Naive thymus-derived CD4-positive, alpha-beta T cell (primary cell): ENCODE measurements around the gene CTSZ. TPM values are rescaled to one million over a fixed set of nuclear protein-coding genes. Genes with fewer than 3 reads are reported as not detected.

Experiments used
- ATAC-seq: fragments of 150-1000 bp; cut with Tn5 transposase; 2 replicates; pipeline ENCODE4 v1.10.0; 2021; ENCODE audit warnings: mild to moderate bottlenecking, moderate library complexity
- CTCF ChIA-PET: fragments of 350-600 bp; sonication (Branson Sonifier 250); formaldehyde crosslinking; loops from one replicate; lab custom pipeline; 2021; ENCODE audit warnings: antibody characterized with exemption; lab: Charles Lee
- POLR2A ChIA-PET: fragments of 350-600 bp; sonication (Branson Sonifier 250); formaldehyde crosslinking; loops from one replicate; lab custom pipeline; 2021; ENCODE audit warnings: antibody characterized with exemption, inconsistent platforms; lab: Charles Lee
- DNase-seq, 9 donors: peaks; one replicate each; pipeline versions ENCODE4 v3.0.0 to v3.0.0-alpha.2; 2020 to 2022; ENCODE audit warnings: mixed read lengths in 1 of 9
- H3K27ac ChIP-seq: one replicate; pipeline ENCODE4 v1.7.0; 2013; ENCODE audit warnings: mild to moderate bottlenecking, low read depth, low read length, moderate library complexity
- H3K27me3 ChIP-seq, 2 donors: one replicate each; pipeline ENCODE4 v1.7.0; 2013; ENCODE audit warnings: low read length in 2 of 2, mild to moderate bottlenecking in 2 of 2, moderate library complexity in 2 of 2; ENCODE audit not compliant: control insufficient read depth in 2 of 2, insufficient read depth in 2 of 2
- H3K36me3 ChIP-seq, 3 experiments: 1 replicate in 2 of 3; 2 replicates in 1 of 3; pipeline ENCODE4 v1.7.0; 2013; ENCODE audit warnings: low read length in 3 of 3, mild to moderate bottlenecking in 3 of 3, moderate library complexity in 1 of 3; ENCODE audit not compliant: insufficient read depth in 3 of 3, control insufficient read depth in 2 of 3
- H3K4me1 ChIP-seq, 2 donors: one replicate each; pipeline ENCODE4 v1.7.0; 2013; ENCODE audit warnings: low read length in 2 of 2, mild to moderate bottlenecking in 2 of 2, moderate library complexity in 1 of 2; ENCODE audit not compliant: control insufficient read depth in 2 of 2, insufficient read depth in 2 of 2
- H3K4me3 ChIP-seq: 2 replicates; pipeline ENCODE4 v1.7.0; 2013; ENCODE audit warnings: mild to moderate bottlenecking, low read length
- H3K9me3 ChIP-seq, 3 experiments: 1 replicate in 2 of 3; 2 replicates in 1 of 3; pipeline ENCODE4 v1.7.0; 2013; ENCODE audit warnings: low read length in 3 of 3; ENCODE audit not compliant: control insufficient read depth in 2 of 3
- H3K27ac Mint-ChIP-seq, 9 donors: one replicate each; pipeline ENCODE4 v1.8.0; 2020 to 2022; ENCODE audit warnings: mixed read lengths in 9 of 9, mild to moderate bottlenecking in 8 of 9, moderate library complexity in 5 of 9, inconsistent platforms in 2 of 9
- H3K27me3 Mint-ChIP-seq, 5 donors: one replicate each; pipeline ENCODE4 v1.8.0; 2021 to 2022; ENCODE audit warnings: mixed read lengths in 5 of 5, mild to moderate bottlenecking in 1 of 5
- H3K36me3 Mint-ChIP-seq, 5 donors: one replicate each; pipeline ENCODE4 v1.8.0; 2020 to 2022; ENCODE audit warnings: mixed read lengths in 5 of 5, mild to moderate bottlenecking in 3 of 5, inconsistent platforms in 1 of 5
- H3K4me1 Mint-ChIP-seq, 7 donors: one replicate each; pipeline ENCODE4 v1.8.0; 2020 to 2022; ENCODE audit warnings: mixed read lengths in 7 of 7, mild to moderate bottlenecking in 3 of 7, inconsistent platforms in 1 of 7
- H3K4me3 Mint-ChIP-seq, 10 donors: one replicate each; pipeline ENCODE4 v1.8.0; 2020 to 2022; ENCODE audit warnings: mild to moderate bottlenecking in 10 of 10, mixed read lengths in 10 of 10, moderate library complexity in 6 of 10, inconsistent platforms in 2 of 10
- H3K9me3 Mint-ChIP-seq, 11 donors: one replicate each; pipeline ENCODE4 v1.8.0; 2020 to 2022; ENCODE audit warnings: mixed read lengths in 11 of 11, mild to moderate bottlenecking in 4 of 11, inconsistent platforms in 1 of 11, moderate library complexity in 1 of 11
- intact Hi-C, 2 donors: fragments of 100-400 bp; cut with micrococcal nuclease; formaldehyde crosslinking; loops; one replicate each; pipeline ENCODE4 v1.15.1; 2023
- polyA plus RNA-seq, 2 donors: library from polyadenylated mRNA; unstranded; fragments of 300-500 nt; fragmentation: Illumina TruSeq; gene quantifications; one replicate each; pipeline ENCODE4 v1.2.3, GENCODE V29; 2021
- total RNA-seq, 6 experiments: library from RNA in 5 of 6; stranded (reverse) in 5 of 6; gene quantifications; 1 replicate in 5 of 6; 2 replicates in 1 of 6; pipeline ENCODE4 v1.2.3 and lab custom pipeline; 2021 to 2026

Gene CTSZ
- total and polyA plus RNA-seq, 7 experiments from 2014 or later, result 1.0 to 165 (median 29.9) TPM

- H3K4me3 Mint-ChIP-seq, result no peak overlapping the region
- peaks cover 0 to 14% (median 9%) of the 10 kb centered on the region in 7 donors for H3K4me1 Mint-ChIP-seq
- Histone ChIP-seq H3K36me3 (peaks cover 36 to 97% (median 50%) of the 10 kb centered on the region in 3 experiments), H3K4me3 (no peak overlapping the region), H3K4me1 (no peaks in the 10 kb centered on the region), H3K9me3 (no peaks in the 10 kb centered on the region), H3K27ac (no peak overlapping the region), H3K27me3 (no peaks in the 10 kb centered on the region)
- POLR2A ChIA-PET, result interaction anchor here (1.2 kb wide), 1 partner anchor 41 kb away, joined by 6 read pairs; the partner anchor contains the start of gene ATP5F1E
- peaks cover 17 to 63% (median 32%) of the 10 kb centered on the region in 5 donors for H3K36me3 Mint-ChIP-seq
- peak overlapping the region in 2 of 9 donors; percentile 50 to 76 for H3K27ac Mint-ChIP-seq
- no peaks in the 10 kb centered on the region for H3K27me3 Mint-ChIP-seq
- DNase-seq, result no peak
- ATAC-seq, result no peak
- peaks cover 0 to 1% (median 0%) of the 10 kb centered on the region in 11 donors for H3K9me3 Mint-ChIP-seq
- intact Hi-C loops, result loop anchor here in 1 of 2 donors (2.0 kb wide), 1 partner anchor 14 kb away; no protein-coding TSS in a partner anchor
- CTCF ChIA-PET, result interaction anchor here (1.0 kb wide), 1 partner anchor 40 kb away, joined by 3 read pairs; no protein-coding TSS in a partner anchor
Measured at GRCh38 chr20:58990651-58991445, 16.2 kb downstream of the CTSZ start.

GRCh38 chr20:58989196-58989595 lies 17.9 kb downstream of the CTSZ start:
- H3K4me3 ChIP-seq, result no peak overlapping the region
- ChIA-PET CTCF (no interaction called here), POLR2A (interaction anchor here (0.9 kb wide), 1 partner anchor 100 kb away, joined by 3 read pairs; no protein-coding TSS in a partner anchor)
- H3K36me3 Mint-ChIP-seq, result peaks cover 10 to 51% (median 28%) of the 10 kb centered on the region in 5 donors
- DNase-seq, result no peak
- peaks cover 10 to 26% (median 22%) of the 10 kb centered on the region in 7 donors for H3K4me1 Mint-ChIP-seq
- H3K27ac Mint-ChIP-seq, result peak overlapping the region in 3 of 9 donors; percentile 28 to 87 (median 59)
- H3K27me3 Mint-ChIP-seq, result no peaks in the 10 kb centered on the region
- H3K9me3 ChIP-seq, result no peaks in the 10 kb centered on the region
- no peak for ATAC-seq
- peaks cover 0 to 1% (median 0%) of the 10 kb centered on the region in 11 donors for H3K9me3 Mint-ChIP-seq
- intact Hi-C loops, result no loop called here
- no peak overlapping the region for H3K27ac ChIP-seq
- no peaks in the 10 kb centered on the region for H3K27me3 ChIP-seq
- peaks cover 36 to 84% (median 50%) of the 10 kb centered on the region in 3 experiments for H3K36me3 ChIP-seq
- H3K4me1 ChIP-seq, result peaks cover 0 to 7% of the 10 kb centered on the region in 2 donors
- H3K4me3 Mint-ChIP-seq, result no peak overlapping the region

- H3K27me3 ChIP-seq, result no peaks in the 10 kb centered on the region
- H3K9me3 ChIP-seq, result no peaks in the 10 kb centered on the region
- no peak overlapping the region for H3K4me3 Mint-ChIP-seq
- DNase-seq (no peak), ATAC-seq (no peak)
- no peak overlapping the region for H3K27ac ChIP-seq
- H3K9me3 Mint-ChIP-seq, result peaks cover 0 to 1% (median 0%) of the 10 kb centered on the region in 11 donors
- no peak overlapping the region for H3K4me3 ChIP-seq
- peak overlapping the region in 3 of 9 donors; percentile 28 to 87 (median 75) for H3K27ac Mint-ChIP-seq
- H3K4me1 ChIP-seq, result peaks cover 7 to 14% of the 10 kb centered on the region in 2 donors
- ChIA-PET POLR2A (interaction anchor here (1.4 kb wide), 1 partner anchor 10 kb away, joined by 4 read pairs; no protein-coding TSS in a partner anchor), CTCF (interaction anchor here (0.6 kb wide), 1 partner anchor 415 kb away, joined by 3 read pairs; no protein-coding TSS in a partner anchor)
- intact Hi-C loops, result no loop called here
- peaks cover 17 to 32% (median 29%) of the 10 kb centered on the region in 7 donors for H3K4me1 Mint-ChIP-seq
- H3K27me3 Mint-ChIP-seq, result no peaks in the 10 kb centered on the region
- H3K36me3 Mint-ChIP-seq, result peaks cover 10 to 45% (median 26%) of the 10 kb centered on the region in 5 donors
- H3K36me3 ChIP-seq, result peaks cover 31 to 78% (median 50%) of the 10 kb centered on the region in 3 experiments
Measured at GRCh38 chr20:58988565-58988882, 18.5 kb downstream of the CTSZ start.

- Histone ChIP-seq H3K27me3 (no peaks in the 10 kb centered on the region), H3K27ac (no peak overlapping the region), H3K9me3 (no peaks in the 10 kb centered on the region), H3K36me3 (peaks cover 27 to 72% (median 49%) of the 10 kb centered on the region in 3 experiments), H3K4me1 (peaks cover 11 to 15% of the 10 kb centered on the region in 2 donors), H3K4me3 (no peak overlapping the region)
- Mint-ChIP-seq H3K4me3 (no peak overlapping the region), H3K36me3 (peaks cover 10 to 45% (median 26%) of the 10 kb centered on the region in 5 donors), H3K27me3 (no peaks in the 10 kb centered on the region), H3K9me3 (peaks cover 0 to 1% (median 0%) of the 10 kb centered on the region in 11 donors), H3K4me1 (peaks cover 17 to 34% (median 32%) of the 10 kb centered on the region in 7 donors), H3K27ac (peak overlapping the region in 3 of 9 donors; percentile 21 to 72 (median 53))
- ChIA-PET POLR2A (interaction anchor here (1.4 kb wide), 1 partner anchor 10 kb away, joined by 4 read pairs; no protein-coding TSS in a partner anchor), CTCF (interaction anchor here (0.6 kb wide), 1 partner anchor 416 kb away, joined by 3 read pairs; no protein-coding TSS in a partner anchor)
- no peak for ATAC-seq
- no peak for DNase-seq
- intact Hi-C loops, result no loop called here
Measured at GRCh38 chr20:58987790-58988564, 19.1 kb downstream of the CTSZ start.

- H3K4me3 Mint-ChIP-seq, result no peak overlapping the region
- DNase-seq (no peak), ATAC-seq (no peak)
- H3K27ac Mint-ChIP-seq, result peak overlapping the region in 4 of 9 donors; percentile 52 to 75 (median 72)
- H3K4me3 ChIP-seq, result no peak overlapping the region
- H3K9me3 ChIP-seq, result no peaks in the 10 kb centered on the region
- ChIA-PET POLR2A (interaction anchor here (1.4 kb wide), 1 partner anchor 9 kb away, joined by 4 read pairs; no protein-coding TSS in a partner anchor), CTCF (no interaction called here)
- peaks cover 27 to 63% (median 40%) of the 10 kb centered on the region in 3 experiments for H3K36me3 ChIP-seq
- H3K27me3 Mint-ChIP-seq, result no peaks in the 10 kb centered on the region
- H3K4me1 Mint-ChIP-seq, result peaks cover 24 to 43% (median 41%) of the 10 kb centered on the region in 7 donors
- no peaks in the 10 kb centered on the region for H3K27me3 ChIP-seq
- H3K4me1 ChIP-seq, result peaks cover 20 to 24% of the 10 kb centered on the region in 2 donors
- peaks cover 6 to 45% (median 22%) of the 10 kb centered on the region in 5 donors for H3K36me3 Mint-ChIP-seq
- peaks cover 0 to 1% (median 0%) of the 10 kb centered on the region in 11 donors for H3K9me3 Mint-ChIP-seq
- H3K27ac ChIP-seq, result no peak overlapping the region
- intact Hi-C loops, result no loop called here
Measured at GRCh38 chr20:58986968-58987517, 20.0 kb downstream of the CTSZ start.
